Prostate gland (tissue), 2 donors: ENCODE measurements around the gene PTGIR. TPM values are rescaled to one million over a fixed set of nuclear protein-coding genes. Genes with fewer than 3 reads are reported as not detected.

ENCODE experiments used
- DNase-seq: peaks from one replicate; pipeline ENCODE4 v3.0.0-alpha.2; 2019; ENCODE audit warnings: low spot score
- H3K27ac ChIP-seq, 2 donors: fragments of 200-600 bp; sonication (generic); 2 replicates each; pipeline ENCODE4 v1.5.1; 2017 to 2019
- H3K27me3 ChIP-seq: fragments of 200-600 bp; sonication (generic); replicated peaks from 2 replicates; pipeline ENCODE4 v1.5.1; 2019; ENCODE audit not compliant: insufficient read depth
- H3K36me3 ChIP-seq, 2 donors: fragments of 200-600 bp; sonication (generic); 1 replicate in 1 of 2; 2 replicates in 1 of 2; pipeline versions ENCODE4 v1.5.1 to v1.8.1; 2017 to 2019
- H3K4me1 ChIP-seq: fragments of 200-600 bp; sonication (generic); replicated peaks from 2 replicates; pipeline ENCODE4 v1.5.1; 2019
- H3K4me3 ChIP-seq, 2 donors: fragments of 200-600 bp; sonication (generic); 2 replicates each; pipeline ENCODE4 v1.5.1; 2017 to 2019
- H3K9me3 ChIP-seq: fragments of 200-600 bp; sonication (generic); 2 replicates; pipeline ENCODE4 v1.5.1; 2017
- POLR2A ChIP-seq: fragments of 450-650 bp; IDR thresholded peaks from one replicate; pipeline ENCODE4 v1.6.1; 2016; ENCODE audit warnings: antibody characterized with exemption, mild to moderate bottlenecking
- POLR2AphosphoS5 ChIP-seq: sonication (generic); formaldehyde crosslinking; IDR thresholded peaks from one replicate; pipeline ENCODE4 v1.6.1; 2017; ENCODE audit warnings: antibody characterized with exemption
- WGBS: methylation state at CpG from one replicate; pipeline ENCODE4 v1.1.5; 2018; 5-methylcytosine and 5-hydroxymethylcytosine counted together
- intact Hi-C: fragments of 100-400 bp; cut with DNase I; formaldehyde crosslinking; loops from one replicate; pipeline ENCODE4 v1.14.2; 2022
- total RNA-seq, 2 donors: library from RNA; depleted of rRNA; stranded (reverse); fragments of >200 nt; gene quantifications; one replicate each; pipeline ENCODE4 v1.1.0, GENCODE V29; 2016
- TF ChIP-seq, protein P1 (sequence below), 4 experiments: fragments of 200-600 bp in 2 of 4; fragments of 450-650 bp in 2 of 4; sonication (generic) in 2 of 4; IDR thresholded peaks; 1 replicate in 3 of 4; 2 replicates in 1 of 4; pipeline ENCODE4 v1.5.1; 2016 to 2019; ENCODE audit warnings: antibody characterized with exemption in 4 of 4, mild to moderate bottlenecking in 2 of 4, moderate library complexity in 2 of 4

PTGIR gene, protein sequence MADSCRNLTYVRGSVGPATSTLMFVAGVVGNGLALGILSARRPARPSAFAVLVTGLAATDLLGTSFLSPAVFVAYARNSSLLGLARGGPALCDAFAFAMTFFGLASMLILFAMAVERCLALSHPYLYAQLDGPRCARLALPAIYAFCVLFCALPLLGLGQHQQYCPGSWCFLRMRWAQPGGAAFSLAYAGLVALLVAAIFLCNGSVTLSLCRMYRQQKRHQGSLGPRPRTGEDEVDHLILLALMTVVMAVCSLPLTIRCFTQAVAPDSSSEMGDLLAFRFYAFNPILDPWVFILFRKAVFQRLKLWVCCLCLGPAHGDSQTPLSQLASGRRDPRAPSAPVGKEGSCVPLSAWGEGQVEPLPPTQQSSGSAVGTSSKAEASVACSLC
- 1 to 10 TPM in 1 of 2 donors, not detected in 1; 2.2 TPM for total RNA-seq

DNA sequence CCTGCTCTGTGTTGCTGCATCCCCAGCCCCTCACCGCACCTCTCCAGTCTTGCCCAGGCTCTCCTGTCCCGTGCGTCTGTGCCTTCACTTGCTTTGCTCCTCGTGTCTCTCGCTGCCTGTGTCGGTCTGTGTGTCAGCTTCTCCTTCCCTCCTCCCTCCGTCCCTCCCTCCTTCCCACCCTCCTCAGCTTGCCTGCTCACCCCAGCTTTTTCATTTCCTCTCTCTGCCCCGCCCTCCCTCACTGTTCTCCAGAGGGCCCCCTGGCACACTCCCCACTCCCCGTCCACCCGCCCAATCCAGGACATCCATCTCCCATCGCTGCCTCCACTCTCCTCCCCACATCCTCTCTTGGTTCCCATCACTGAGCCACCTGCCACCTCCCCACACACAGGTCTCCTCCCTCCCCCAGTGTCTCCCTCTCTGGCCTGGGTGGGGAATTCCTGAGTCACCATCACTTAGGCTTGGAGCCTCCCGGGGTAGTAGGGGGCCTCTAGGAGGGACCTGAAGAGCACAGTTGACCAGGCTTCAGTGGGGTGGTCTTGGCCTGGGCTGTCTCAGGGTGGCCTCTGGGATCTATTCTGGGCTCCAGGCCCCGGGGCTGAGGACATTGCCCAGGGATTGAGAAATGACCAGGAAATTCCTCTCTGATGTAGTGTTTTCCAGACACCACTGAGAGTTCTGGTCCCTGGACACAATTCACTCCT is at the start of gene PTGIR:
TSS of gene PTGIR (minus strand) at position 132 of the 704 bp plus-strand sequence. CDS start 864 bp downstream, outside the sequence.
- Histone ChIP-seq H3K36me3 (no peaks in the 10 kb centered on the region), H3K9me3 (no peaks in the 10 kb centered on the region), H3K4me1 (no peaks in the 10 kb centered on the region), H3K27ac (no peak within 1 kb of the TSS), H3K4me3 (no peak within 1 kb of the TSS), H3K27me3 (no peaks in the 10 kb centered on the region)
- DNase-seq: no peak
- intact Hi-C loops: no loop called here
- WGBS: 26% methylated on average over 13 of the region's 13 CpGs
- TF ChIP-seq, protein P1, sequence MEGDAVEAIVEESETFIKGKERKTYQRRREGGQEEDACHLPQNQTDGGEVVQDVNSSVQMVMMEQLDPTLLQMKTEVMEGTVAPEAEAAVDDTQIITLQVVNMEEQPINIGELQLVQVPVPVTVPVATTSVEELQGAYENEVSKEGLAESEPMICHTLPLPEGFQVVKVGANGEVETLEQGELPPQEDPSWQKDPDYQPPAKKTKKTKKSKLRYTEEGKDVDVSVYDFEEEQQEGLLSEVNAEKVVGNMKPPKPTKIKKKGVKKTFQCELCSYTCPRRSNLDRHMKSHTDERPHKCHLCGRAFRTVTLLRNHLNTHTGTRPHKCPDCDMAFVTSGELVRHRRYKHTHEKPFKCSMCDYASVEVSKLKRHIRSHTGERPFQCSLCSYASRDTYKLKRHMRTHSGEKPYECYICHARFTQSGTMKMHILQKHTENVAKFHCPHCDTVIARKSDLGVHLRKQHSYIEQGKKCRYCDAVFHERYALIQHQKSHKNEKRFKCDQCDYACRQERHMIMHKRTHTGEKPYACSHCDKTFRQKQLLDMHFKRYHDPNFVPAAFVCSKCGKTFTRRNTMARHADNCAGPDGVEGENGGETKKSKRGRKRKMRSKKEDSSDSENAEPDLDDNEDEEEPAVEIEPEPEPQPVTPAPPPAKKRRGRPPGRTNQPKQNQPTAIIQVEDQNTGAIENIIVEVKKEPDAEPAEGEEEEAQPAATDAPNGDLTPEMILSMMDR (IDR thresholded peaks at IDR 0.05): no peak
- TF ChIP-seq POLR2AphosphoS5 (no peak), POLR2A (no peak)

- TF ChIP-seq POLR2AphosphoS5: no peak
- TF ChIP-seq, protein P1 (IDR thresholded peaks at IDR 0.05): no peak
- no peak for TF ChIP-seq POLR2A
- Histone ChIP-seq H3K4me3 (no peak overlapping the region), H3K27ac (no peak overlapping the region), H3K9me3 (no peaks in the 10 kb centered on the region), H3K36me3 (no peaks in the 10 kb centered on the region), H3K4me1 (no peaks in the 10 kb centered on the region), H3K27me3 (no peaks in the 10 kb centered on the region)
- intact Hi-C loops: no loop called here
- DNase-seq: no peak
Measured at GRCh38 chr19:46670813-46671212, 45.9 kb upstream of the PTGIR start.

GRCh38 chr19:46668662-46669061 is 43.8 kb upstream of the PTGIR start:
- H3K27ac ChIP-seq: peak overlapping the region in 1 of 2 donors; percentile 19
- H3K27me3 ChIP-seq: no peaks in the 10 kb centered on the region
- no peaks in the 10 kb centered on the region for H3K9me3 ChIP-seq
- intact Hi-C loops: no loop called here
- H3K4me3 ChIP-seq: no peak overlapping the region
- no peaks in the 10 kb centered on the region for H3K36me3 ChIP-seq
- 91% methylated on average over 3 of the region's 3 CpGs for WGBS
- TF ChIP-seq POLR2AphosphoS5 (no peak), POLR2A (no peak)
- TF ChIP-seq, protein P1 (IDR thresholded peaks at IDR 0.05): no peak
- H3K4me1 ChIP-seq: no peaks in the 10 kb centered on the region
- DNase-seq: no peak

DNA sequence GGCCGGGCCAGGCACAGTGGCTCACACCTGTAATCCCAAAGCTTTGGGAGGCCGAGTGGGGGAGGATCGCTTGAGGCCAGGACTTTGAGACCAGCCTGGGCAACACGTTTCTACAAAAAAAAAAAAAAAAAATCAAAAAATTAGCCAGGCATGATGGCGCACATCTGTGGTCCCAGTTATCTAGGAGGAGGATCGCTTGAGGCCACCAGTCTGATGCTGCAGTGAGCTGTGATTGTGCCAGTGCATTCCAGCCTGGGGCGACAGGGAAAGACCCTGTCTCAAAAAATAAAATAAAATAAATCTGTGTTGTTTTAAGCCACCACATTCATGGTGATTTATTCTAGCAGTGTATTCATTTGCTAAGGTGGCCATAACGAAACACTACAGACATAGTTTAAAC is 40.2 kb upstream of the PTGIR start:
- WGBS: 78% methylated on average over 8 of the region's 8 CpGs
- TF ChIP-seq POLR2A: no peak
- TF ChIP-seq POLR2AphosphoS5: no peak
- TF ChIP-seq, protein P1 (IDR thresholded peaks at IDR 0.05): no peak
- H3K4me3 ChIP-seq: no peak overlapping the region
- H3K4me1 ChIP-seq: peaks cover 4% of the 10 kb centered on the region
- intact Hi-C loops: no loop called here
- no peak overlapping the region for H3K27ac ChIP-seq
- H3K9me3 ChIP-seq: no peaks in the 10 kb centered on the region
- no peak for DNase-seq
- H3K27me3 ChIP-seq: no peaks in the 10 kb centered on the region
- no peaks in the 10 kb centered on the region for H3K36me3 ChIP-seq
